Immature natural killer cell (primary cell): ENCODE results near the gene CNNM1. TPM values are rescaled to one million over a fixed set of nuclear protein-coding genes. Genes with fewer than 3 reads are reported as not detected.

Source experiments
- DNase-seq, 3 donors: peaks; one replicate each; pipeline ENCODE4 v3.0.0; 2022; ENCODE audit warnings: mixed read lengths in 1 of 3
- H3K27ac Mint-ChIP-seq, 6 donors: one replicate each; pipeline ENCODE4 v1.8.0; 2020; ENCODE audit warnings: mixed read lengths in 6 of 6, mild to moderate bottlenecking in 5 of 6, inconsistent platforms in 4 of 6, moderate library complexity in 3 of 6
- H3K27me3 Mint-ChIP-seq, 3 donors: one replicate each; pipeline ENCODE4 v1.8.0; 2020 to 2021; ENCODE audit warnings: low read depth in 3 of 3, mild to moderate bottlenecking in 3 of 3, mixed read lengths in 3 of 3, moderate library complexity in 3 of 3, inconsistent platforms in 1 of 3
- H3K36me3 Mint-ChIP-seq, 3 donors: one replicate each; pipeline ENCODE4 v1.8.0; 2020; ENCODE audit warnings: mixed read lengths in 3 of 3, inconsistent platforms in 2 of 3, mild to moderate bottlenecking in 2 of 3
- H3K4me1 Mint-ChIP-seq, 2 donors: one replicate each; pipeline ENCODE4 v1.8.0; 2020; ENCODE audit warnings: inconsistent platforms in 2 of 2, mild to moderate bottlenecking in 2 of 2, mixed read lengths in 2 of 2, moderate library complexity in 1 of 2
- H3K4me3 Mint-ChIP-seq, 5 donors: one replicate each; pipeline ENCODE4 v1.8.0; 2020; ENCODE audit warnings: mild to moderate bottlenecking in 5 of 5, mixed read lengths in 5 of 5, inconsistent platforms in 3 of 5, moderate library complexity in 3 of 5
- H3K9me3 Mint-ChIP-seq, 6 donors: one replicate each; pipeline ENCODE4 v1.8.0; 2020; ENCODE audit warnings: mild to moderate bottlenecking in 6 of 6, mixed read lengths in 6 of 6, inconsistent platforms in 4 of 6, moderate library complexity in 3 of 6
- polyA plus RNA-seq, 3 donors: library from polyadenylated mRNA; unstranded; fragments of 300-500 nt; fragmentation: Illumina TruSeq; gene quantifications; one replicate each; pipeline ENCODE4 v1.2.3, GENCODE V29; 2021

Gene CNNM1
- polyA plus RNA-seq, 3 donors from 2014 or later, result not detected

DNA sequence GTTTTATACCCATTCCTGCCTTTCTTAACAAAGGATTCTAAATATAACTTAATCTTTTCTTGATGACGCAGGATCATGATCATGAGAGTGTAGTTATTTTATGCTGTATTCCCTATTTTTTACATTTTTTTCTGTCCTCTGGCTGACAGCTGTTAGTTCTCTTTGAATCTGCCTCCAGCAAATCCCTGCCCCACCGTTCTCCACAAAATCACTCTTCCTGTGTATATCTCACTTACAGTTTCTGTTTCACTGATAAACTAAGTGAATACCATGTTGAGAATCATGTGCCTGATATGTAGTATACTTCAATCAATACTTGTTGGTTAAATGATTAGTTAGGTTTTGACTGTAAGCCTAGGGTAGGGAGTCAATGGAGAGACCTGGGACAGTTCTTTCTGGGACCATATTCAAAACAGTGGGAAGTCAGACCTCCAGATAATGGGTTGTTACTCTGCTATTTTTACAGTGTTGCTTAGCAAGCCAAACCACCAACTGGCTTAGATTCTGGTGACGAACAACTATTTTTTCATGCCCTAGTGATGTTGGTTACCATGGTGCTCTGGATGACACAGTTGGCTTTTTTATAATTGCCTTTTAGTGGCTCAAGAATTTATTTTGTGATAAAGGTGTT, 12.8 kb downstream of the CNNM1 start:
- Mint-ChIP-seq H3K9me3 (peaks cover 0 to 3% (median 0%) of the 10 kb centered on the region in 6 donors), H3K27ac (no peak overlapping the region)

DNA sequence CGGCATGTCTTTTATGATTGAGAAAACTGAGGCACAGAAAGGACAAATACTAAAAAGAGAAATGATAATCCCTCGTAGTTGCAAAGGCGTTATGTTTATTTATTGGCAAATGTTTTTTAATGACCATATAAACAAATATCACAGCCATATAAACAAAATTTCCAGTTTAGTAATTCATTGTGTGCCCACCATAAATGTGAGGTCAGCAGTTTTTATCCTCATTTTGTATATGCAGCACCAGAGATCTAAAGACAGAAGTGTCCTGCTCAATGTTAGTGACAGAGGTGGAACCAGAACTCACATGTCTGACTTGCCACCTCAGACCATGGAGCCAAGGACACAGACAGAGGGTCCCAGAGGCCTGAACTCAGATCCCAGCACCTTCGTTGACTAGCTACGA, 14.1 kb downstream of the CNNM1 start:
- H3K9me3 Mint-ChIP-seq, result peaks cover 0 to 3% (median 0%) of the 10 kb centered on the region in 6 donors
- no peak for DNase-seq
- H3K36me3 Mint-ChIP-seq, result no peaks in the 10 kb centered on the region
- no peak overlapping the region for H3K27ac Mint-ChIP-seq
- peaks cover 0 to 2% (median 2%) of the 10 kb centered on the region in 3 donors for H3K27me3 Mint-ChIP-seq
- no peaks in the 10 kb centered on the region for H3K4me1 Mint-ChIP-seq
- H3K4me3 Mint-ChIP-seq, result no peak overlapping the region

More for the DNA sequence above, 12.8 kb downstream of the CNNM1 start:
- Mint-ChIP-seq H3K27me3 (peaks cover 0 to 4% (median 2%) of the 10 kb centered on the region in 3 donors), H3K4me3 (no peak overlapping the region), H3K36me3 (no peaks in the 10 kb centered on the region), H3K4me1 (no peaks in the 10 kb centered on the region)
- DNase-seq, result no peak

DNA sequence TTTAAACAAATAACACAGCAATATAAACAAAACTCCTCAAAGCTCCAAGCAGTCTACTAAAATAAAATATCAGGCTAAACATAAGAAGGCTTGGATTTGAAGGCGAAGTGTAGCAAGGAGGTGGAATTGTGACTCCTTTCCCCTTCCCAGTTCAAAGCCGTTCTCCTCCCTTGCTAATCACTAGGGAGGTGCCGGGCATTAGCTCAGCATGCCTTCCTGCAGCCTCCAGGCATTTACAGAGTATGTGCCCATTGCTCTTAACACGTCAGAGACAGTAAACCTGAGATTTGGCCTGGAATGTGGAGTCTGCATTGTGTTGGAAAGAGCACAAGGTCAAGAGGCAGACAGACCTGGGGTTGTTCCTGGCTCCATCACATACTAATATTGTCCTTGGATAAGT, 15.6 kb downstream of the CNNM1 start:
- no peak overlapping the region for H3K27ac Mint-ChIP-seq
- peaks cover 0 to 2% (median 2%) of the 10 kb centered on the region in 3 donors for H3K27me3 Mint-ChIP-seq
- DNase-seq, result no peak
- peaks cover 0 to 1% (median 0%) of the 10 kb centered on the region in 6 donors for H3K9me3 Mint-ChIP-seq
- H3K4me3 Mint-ChIP-seq, result no peak overlapping the region
- H3K36me3 Mint-ChIP-seq, result no peaks in the 10 kb centered on the region
- H3K4me1 Mint-ChIP-seq, result no peaks in the 10 kb centered on the region

DNA sequence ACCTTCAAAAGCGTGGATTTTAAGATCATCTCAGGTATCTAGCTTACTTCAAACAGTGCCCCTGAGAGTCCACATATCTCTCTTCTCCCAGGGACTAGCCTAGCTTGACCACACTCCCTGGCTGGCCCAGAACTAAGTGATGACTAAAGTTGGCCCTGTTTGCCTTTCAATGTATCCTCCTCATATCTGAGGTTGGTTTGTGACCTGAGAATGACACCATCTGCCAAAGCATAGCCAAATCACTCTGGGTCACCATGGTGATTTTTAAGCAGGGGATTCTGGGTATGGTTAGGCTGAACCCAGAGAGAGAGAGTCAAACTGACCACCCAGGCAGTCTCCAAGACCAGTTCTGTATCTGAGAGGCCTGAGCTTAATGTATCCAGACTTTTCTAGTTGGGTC, 16.2 kb downstream of the CNNM1 start:
- Mint-ChIP-seq H3K27ac (no peak overlapping the region), H3K4me1 (no peaks in the 10 kb centered on the region), H3K9me3 (peaks cover 0 to 1% (median 0%) of the 10 kb centered on the region in 6 donors), H3K36me3 (no peaks in the 10 kb centered on the region), H3K27me3 (peaks cover 0 to 2% (median 2%) of the 10 kb centered on the region in 3 donors), H3K4me3 (no peak overlapping the region)
- no peak for DNase-seq

DNA sequence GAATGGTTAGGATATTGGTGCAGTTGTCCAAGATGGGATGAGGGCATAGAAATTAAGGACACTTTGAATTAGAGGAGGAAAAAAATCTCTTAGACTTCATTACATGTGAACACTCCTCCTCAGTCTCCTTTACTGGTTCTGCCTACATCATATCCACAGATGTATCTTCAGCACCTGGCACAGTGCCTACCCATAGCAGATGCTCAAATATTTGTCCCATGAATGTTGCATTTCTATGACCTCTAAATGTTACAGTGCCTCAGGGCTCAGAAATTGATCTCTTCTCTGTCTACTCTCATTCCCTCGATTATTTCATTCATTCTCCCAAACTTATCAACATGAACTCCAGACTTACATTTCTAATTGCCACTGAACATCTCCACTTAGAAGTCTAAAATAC, 17.1 kb downstream of the CNNM1 start:
- no peak for DNase-seq
- Mint-ChIP-seq H3K27me3 (peaks cover 0 to 2% (median 2%) of the 10 kb centered on the region in 3 donors), H3K9me3 (peaks cover 0 to 1% (median 0%) of the 10 kb centered on the region in 6 donors), H3K4me3 (no peak overlapping the region), H3K4me1 (no peaks in the 10 kb centered on the region), H3K36me3 (no peaks in the 10 kb centered on the region), H3K27ac (no peak overlapping the region)

DNA sequence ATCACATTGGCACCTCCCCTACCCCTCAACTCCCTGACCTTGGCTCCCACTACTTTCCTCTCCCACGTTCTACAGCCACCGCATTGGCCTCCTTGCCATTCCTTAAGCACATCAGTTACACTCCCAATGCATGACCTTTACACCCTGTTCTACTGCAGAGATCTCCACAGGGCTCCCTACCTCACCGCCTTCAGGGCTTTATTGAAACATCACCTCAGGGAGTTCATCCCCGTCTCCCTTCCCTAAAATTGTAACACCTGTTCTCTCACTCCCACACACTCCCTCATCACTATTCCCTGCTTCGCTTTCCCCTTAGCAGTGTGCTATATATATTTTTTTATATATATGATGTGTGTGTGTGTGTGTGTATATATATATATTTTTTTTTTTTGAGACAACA, 18.5 kb downstream of the CNNM1 start:
- no peak for DNase-seq
- Mint-ChIP-seq H3K4me1 (no peaks in the 10 kb centered on the region), H3K27me3 (peaks cover 1 to 4% (median 2%) of the 10 kb centered on the region in 3 donors), H3K36me3 (no peaks in the 10 kb centered on the region), H3K9me3 (peaks cover 0 to 1% (median 0%) of the 10 kb centered on the region in 6 donors), H3K4me3 (no peak overlapping the region), H3K27ac (no peak overlapping the region)

DNA sequence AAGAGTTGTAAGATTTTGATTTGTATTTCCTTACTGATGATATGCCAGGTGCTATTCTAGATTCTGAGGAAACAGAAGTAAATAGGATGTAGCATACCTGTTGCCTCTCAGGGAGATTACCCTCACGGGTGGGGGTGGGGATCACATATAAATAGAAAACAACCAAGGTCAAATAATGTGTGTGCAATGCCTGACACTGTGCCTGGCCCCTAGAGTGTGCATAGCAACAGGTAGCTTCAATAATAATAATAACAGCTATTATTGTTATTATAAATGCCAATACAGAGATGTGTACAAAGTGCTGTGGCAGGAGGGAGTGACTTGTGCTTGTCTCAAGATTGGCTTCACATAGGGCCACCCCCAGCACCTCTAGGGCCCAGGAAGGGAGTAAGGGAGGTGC, 24.0 kb downstream of the CNNM1 start:
- H3K27ac Mint-ChIP-seq, result no peak overlapping the region
- no peaks in the 10 kb centered on the region for H3K36me3 Mint-ChIP-seq
- H3K9me3 Mint-ChIP-seq, result no peaks in the 10 kb centered on the region
- peaks cover 0 to 3% of the 10 kb centered on the region in 2 donors for H3K4me1 Mint-ChIP-seq
- no peak overlapping the region for H3K4me3 Mint-ChIP-seq
- no peak for DNase-seq
- peaks cover 2 to 8% (median 3%) of the 10 kb centered on the region in 3 donors for H3K27me3 Mint-ChIP-seq

DNA sequence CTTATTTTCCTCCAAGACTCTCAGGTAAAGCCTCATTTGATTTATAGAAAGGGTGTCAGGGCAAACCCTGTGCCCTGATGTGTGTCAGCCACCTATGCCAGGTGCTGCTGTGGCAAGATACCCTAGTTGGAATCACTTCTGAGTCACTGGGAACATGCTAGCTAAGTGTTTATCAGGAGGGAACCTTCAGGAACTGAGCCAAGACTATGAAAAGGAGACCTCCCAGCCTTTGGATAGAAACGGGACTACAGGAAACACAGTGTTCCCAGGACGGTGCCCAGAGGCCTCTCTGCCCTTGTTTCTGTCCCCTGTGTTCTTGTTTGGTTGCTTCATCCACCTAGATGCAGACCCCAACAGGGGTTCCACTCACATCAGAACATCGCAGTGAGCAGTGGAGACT, 28.5 kb downstream of the CNNM1 start:
- Mint-ChIP-seq H3K9me3 (no peaks in the 10 kb centered on the region), H3K27ac (no peak overlapping the region), H3K27me3 (peaks cover 3 to 7% (median 6%) of the 10 kb centered on the region in 3 donors), H3K4me3 (no peak overlapping the region), H3K4me1 (peaks cover 0 to 3% of the 10 kb centered on the region in 2 donors), H3K36me3 (no peaks in the 10 kb centered on the region)
- DNase-seq, result no peak

DNA sequence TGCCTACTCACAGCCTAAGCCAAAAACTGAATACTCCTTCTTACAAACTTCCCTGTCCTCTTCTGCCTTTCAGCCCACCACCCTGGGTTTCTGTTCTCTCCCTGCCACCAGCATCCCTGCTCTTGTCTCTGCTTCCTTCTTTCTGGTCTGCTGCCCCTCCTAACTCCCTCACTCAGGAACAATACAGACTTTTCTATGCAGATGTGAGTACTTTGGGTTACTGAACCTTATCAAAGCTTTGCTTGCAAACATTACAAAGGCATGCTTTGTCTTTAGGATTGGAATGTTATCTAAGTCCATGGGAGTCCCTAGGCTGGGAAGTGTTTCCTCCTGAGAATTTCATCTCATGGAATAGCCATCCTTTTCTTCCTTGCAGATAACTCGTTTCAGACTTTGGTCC, 28.9 kb downstream of the CNNM1 start:
- Mint-ChIP-seq H3K27ac (no peak overlapping the region), H3K36me3 (no peaks in the 10 kb centered on the region), H3K4me3 (no peak overlapping the region), H3K9me3 (no peaks in the 10 kb centered on the region), H3K4me1 (peaks cover 0 to 3% of the 10 kb centered on the region in 2 donors), H3K27me3 (peaks cover 3 to 8% (median 7%) of the 10 kb centered on the region in 3 donors)
- no peak for DNase-seq

DNA sequence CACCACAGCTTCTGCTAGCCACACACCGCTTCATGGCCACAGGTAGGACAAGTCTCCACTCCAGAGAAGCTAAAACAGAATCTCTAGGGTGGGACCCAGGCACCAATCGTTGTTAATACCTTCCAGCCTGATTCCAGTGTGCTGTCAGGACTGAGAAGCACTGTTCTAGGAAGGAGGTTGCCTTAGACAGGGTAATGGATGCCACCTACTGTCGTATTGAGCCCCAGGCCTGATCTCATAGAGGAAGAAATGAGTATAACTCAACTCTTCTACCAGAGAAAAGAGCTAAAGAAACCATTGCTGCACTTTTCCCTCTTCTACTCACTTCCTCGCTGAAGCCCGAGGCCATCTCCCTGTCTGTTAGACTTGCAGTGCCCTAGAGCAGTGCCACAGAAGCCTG, 31.8 kb downstream of the CNNM1 start:
- no peaks in the 10 kb centered on the region for H3K9me3 Mint-ChIP-seq
- no peak overlapping the region for H3K27ac Mint-ChIP-seq
- H3K36me3 Mint-ChIP-seq, result no peaks in the 10 kb centered on the region
- DNase-seq, result no peak
- H3K4me3 Mint-ChIP-seq, result no peak overlapping the region
- peaks cover 0 to 3% of the 10 kb centered on the region in 2 donors for H3K4me1 Mint-ChIP-seq
- H3K27me3 Mint-ChIP-seq, result peaks cover 1 to 10% (median 3%) of the 10 kb centered on the region in 3 donors

DNA sequence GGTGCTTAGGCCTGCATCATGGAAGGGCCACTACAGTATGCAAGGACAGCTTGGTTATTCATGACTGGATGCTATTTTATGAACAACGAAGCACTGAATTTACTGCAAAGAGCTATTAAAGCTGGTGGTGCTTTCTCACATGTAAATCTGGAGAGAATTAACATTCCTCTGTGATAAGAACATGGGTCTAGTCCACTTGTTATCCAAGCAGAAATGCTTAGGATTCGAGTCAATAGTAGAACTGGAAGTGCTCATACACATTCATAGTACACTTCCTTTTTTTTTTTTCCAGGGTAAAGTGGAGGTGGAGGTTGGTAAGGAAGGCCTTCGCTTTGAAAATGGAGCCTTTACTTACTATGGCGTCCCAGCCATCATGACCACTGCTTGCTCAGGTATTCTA, 35.0 kb downstream of the CNNM1 start:
- Mint-ChIP-seq H3K4me1 (no peaks in the 10 kb centered on the region), H3K4me3 (no peak overlapping the region), H3K27ac (no peak overlapping the region), H3K36me3 (no peaks in the 10 kb centered on the region), H3K9me3 (no peaks in the 10 kb centered on the region), H3K27me3 (peaks cover 1 to 11% (median 5%) of the 10 kb centered on the region in 3 donors)
- DNase-seq, result no peak

DNA sequence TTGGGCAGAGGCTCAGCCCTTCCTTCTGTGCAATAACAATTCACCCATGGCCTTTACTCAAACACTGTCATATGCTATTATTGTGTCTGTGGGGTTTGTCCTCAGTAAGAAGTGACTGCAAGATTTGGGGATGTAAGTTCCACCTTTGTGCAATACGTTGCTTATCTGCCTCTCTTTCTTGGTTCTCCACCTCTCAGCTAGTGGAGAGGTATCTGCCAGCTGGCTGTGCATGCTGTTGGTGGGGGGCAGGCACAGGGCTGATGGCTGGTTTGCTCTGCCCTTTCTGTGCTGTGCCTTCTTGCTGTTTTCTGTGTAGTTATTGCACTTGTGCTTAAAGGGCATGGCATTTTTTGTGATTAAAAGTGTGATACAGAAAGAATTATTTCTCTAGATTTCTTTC, 36.2 kb downstream of the CNNM1 start:
- Mint-ChIP-seq H3K4me1 (no peaks in the 10 kb centered on the region), H3K4me3 (no peak overlapping the region), H3K36me3 (no peaks in the 10 kb centered on the region), H3K27me3 (peaks cover 0 to 11% (median 2%) of the 10 kb centered on the region in 3 donors), H3K27ac (no peak overlapping the region), H3K9me3 (no peaks in the 10 kb centered on the region)
- DNase-seq, result no peak

DNA sequence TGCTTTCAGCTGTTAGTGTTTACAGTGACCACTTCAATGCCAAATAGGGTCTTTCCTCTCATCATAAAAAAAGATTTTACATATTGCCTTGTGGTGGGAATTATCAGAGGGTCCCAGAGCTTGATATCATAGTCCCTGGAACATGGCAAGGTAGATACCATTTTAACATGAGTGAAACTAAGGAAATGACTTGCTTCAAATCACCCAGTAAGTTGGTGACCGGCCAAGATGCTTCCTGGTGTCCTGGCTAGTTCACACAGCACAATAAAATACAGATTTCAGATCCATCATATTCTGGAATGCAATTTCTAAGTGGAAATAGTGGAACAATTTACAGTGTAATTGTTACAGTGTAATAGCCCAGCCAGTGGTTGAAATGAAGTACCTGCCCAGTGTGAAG, 36.6 kb downstream of the CNNM1 start:
- Mint-ChIP-seq H3K9me3 (no peaks in the 10 kb centered on the region), H3K27ac (no peak overlapping the region), H3K27me3 (peaks cover 0 to 8% (median 5%) of the 10 kb centered on the region in 3 donors), H3K4me3 (no peak overlapping the region), H3K4me1 (no peaks in the 10 kb centered on the region), H3K36me3 (no peaks in the 10 kb centered on the region)
- DNase-seq, result no peak

DNA sequence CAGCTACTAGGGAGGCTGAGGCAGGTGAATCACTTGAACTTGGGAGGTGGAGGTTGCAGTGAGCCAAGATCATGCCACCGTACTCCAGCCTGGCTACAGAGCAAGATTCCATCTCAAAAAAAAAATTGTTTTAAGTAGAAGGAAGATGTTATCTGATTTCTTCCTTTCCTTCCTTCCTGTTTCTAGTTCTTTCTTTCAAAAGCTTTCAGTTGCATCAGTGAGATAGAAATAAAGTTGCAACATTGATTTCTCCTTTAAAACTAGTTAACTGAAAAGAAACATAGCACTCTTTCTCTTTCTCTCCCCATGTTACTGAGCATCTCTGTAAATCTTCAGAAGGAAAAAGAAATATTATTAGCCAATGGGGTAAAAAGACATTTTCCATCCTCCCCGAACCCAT, 37.5 kb downstream of the CNNM1 start:
- no peak for DNase-seq
- peaks cover 0 to 8% (median 7%) of the 10 kb centered on the region in 3 donors for H3K27me3 Mint-ChIP-seq
- H3K4me3 Mint-ChIP-seq, result no peak overlapping the region
- H3K4me1 Mint-ChIP-seq, result no peaks in the 10 kb centered on the region
- no peaks in the 10 kb centered on the region for H3K36me3 Mint-ChIP-seq
- H3K27ac Mint-ChIP-seq, result no peak overlapping the region
- no peaks in the 10 kb centered on the region for H3K9me3 Mint-ChIP-seq

DNA sequence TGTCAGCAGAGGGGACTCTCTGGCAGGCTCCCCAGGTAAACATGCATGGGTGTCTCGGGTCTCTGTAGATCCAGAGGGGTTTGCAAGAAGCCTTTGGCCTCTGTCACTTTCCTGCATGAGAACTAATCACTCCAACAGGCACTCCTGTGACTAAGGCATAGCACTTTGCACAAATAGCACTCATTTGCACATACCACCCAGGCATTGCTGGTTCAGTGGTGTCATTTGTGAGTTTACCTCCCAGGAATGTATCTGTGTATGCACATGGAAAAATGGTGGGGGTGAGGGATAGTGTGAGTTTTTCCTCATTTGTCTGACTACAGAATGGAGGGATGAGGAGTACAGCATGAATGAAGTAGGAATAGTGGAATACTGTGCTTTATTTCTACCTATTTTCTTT, 39.5 kb downstream of the CNNM1 start:
- H3K36me3 Mint-ChIP-seq, result no peaks in the 10 kb centered on the region
- H3K4me1 Mint-ChIP-seq, result no peaks in the 10 kb centered on the region
- DNase-seq, result no peak
- no peak overlapping the region for H3K27ac Mint-ChIP-seq
- no peak overlapping the region for H3K4me3 Mint-ChIP-seq
- peaks cover 0 to 12% (median 8%) of the 10 kb centered on the region in 3 donors for H3K27me3 Mint-ChIP-seq
- H3K9me3 Mint-ChIP-seq, result no peaks in the 10 kb centered on the region
